Measurements from ENCODE around the gene NDNF.

GRCh38 chr4:121098266-121098665, 25.9 kb upstream of the NDNF start:
- TF ChIP-seq CTCF (conservative IDR thresholded peaks at IDR 0.05 in 1 of 2, IDR thresholded peaks at IDR 0.05 in 1 of 2; ENCODE audit: low read depth in 1 of 2, low read length in 2 of 2) (no peak), EZH2 (IDR thresholded peaks at IDR 0.05; ENCODE audit: low read length, missing control alignments) (no peak)

Measured in fibroblast of lung (primary cell).